Bone marrow (tissue), 2 donors: ENCODE measurements around the gene CLPTM1.
"Not testable (repeated sequence)": the region's sequence is repeated elsewhere in the genome, so short reads cannot be mapped to it uniquely, and the experiment has no call there.

Experiments
- DNase-seq, 2 donors: peaks; one replicate each; lab custom pipeline; 2025; lab: John Stamatoyannopoulos, UW

The CLPTM1 gene, protein sequence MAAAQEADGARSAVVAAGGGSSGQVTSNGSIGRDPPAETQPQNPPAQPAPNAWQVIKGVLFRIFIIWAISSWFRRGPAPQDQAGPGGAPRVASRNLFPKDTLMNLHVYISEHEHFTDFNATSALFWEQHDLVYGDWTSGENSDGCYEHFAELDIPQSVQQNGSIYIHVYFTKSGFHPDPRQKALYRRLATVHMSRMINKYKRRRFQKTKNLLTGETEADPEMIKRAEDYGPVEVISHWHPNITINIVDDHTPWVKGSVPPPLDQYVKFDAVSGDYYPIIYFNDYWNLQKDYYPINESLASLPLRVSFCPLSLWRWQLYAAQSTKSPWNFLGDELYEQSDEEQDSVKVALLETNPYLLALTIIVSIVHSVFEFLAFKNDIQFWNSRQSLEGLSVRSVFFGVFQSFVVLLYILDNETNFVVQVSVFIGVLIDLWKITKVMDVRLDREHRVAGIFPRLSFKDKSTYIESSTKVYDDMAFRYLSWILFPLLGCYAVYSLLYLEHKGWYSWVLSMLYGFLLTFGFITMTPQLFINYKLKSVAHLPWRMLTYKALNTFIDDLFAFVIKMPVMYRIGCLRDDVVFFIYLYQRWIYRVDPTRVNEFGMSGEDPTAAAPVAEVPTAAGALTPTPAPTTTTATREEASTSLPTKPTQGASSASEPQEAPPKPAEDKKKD

DNA sequence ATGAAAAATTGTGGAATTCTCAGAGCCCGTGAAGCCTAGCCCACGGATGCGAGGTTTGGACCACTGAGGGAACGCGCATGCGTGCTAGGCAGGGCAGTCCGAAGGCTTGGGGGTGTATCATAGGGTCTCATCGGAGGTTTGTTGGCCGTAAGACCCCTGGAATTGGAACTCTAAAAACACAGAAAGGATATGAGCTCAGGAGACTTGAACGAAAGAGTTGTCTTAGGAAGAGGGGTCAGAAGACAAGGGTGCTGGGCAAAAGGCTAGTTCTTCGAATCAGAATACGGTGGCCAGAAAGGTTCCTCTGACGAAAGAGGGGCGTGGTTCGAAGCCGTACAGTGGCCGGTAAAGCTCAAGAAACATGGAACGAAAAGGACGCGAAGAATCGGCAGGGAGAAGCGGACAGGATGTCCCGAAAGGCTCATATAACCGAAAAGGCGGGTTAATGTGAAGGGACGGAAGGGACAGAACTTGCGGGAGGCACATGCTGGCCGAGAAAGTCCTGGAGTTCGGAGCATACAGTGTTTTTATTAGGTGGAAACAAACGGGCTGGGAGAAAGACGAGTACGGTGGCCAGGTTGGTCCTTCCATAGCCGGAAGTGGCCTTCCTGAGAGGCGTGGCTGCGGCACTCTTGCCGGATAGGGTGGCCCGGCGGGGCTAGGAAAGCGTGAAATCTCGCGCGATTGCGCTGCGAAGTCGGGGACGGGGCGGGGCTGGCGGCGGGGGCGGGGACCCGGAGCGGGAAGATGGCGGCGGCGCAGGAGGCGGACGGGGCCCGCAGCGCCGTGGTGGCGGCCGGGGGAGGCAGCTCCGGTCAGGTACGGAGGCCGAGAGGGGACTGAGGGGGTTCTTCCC is at the start of gene CLPTM1:
CLPTM1 (plus strand) TSS at position 732 of the 856 bp plus-strand sequence; CDS start at position 748, 16 bp downstream.
- DNase-seq, result peak; percentile 91 to 97

DNA sequence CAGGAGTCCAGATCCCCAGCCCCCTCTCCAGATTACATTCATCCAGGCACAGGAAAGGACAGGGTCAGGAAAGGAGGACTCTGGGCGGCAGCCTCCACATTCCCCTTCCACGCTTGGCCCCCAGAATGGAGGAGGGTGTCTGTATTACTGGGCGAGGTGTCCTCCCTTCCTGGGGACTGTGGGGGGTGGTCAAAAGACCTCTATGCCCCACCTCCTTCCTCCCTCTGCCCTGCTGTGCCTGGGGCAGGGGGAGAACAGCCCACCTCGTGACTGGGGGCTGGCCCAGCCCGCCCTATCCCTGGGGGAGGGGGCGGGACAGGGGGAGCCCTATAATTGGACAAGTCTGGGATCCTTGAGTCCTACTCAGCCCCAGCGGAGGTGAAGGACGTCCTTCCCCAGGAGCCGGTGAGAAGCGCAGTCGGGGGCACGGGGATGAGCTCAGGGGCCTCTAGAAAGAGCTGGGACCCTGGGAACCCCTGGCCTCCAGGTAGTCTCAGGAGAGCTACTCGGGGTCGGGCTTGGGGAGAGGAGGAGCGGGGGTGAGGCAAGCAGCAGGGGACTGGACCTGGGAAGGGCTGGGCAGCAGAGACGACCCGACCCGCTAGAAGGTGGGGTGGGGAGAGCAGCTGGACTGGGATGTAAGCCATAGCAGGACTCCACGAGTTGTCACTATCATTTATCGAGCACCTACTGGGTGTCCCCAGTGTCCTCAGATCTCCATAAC is 49.6 kb upstream of the CLPTM1 start, which contains the start of gene APOE:
APOE (plus strand) TSS at position 360 of the 724 bp plus-strand sequence. CDS start 829 bp downstream, outside the sequence.
- no peak for DNase-seq

DNA sequence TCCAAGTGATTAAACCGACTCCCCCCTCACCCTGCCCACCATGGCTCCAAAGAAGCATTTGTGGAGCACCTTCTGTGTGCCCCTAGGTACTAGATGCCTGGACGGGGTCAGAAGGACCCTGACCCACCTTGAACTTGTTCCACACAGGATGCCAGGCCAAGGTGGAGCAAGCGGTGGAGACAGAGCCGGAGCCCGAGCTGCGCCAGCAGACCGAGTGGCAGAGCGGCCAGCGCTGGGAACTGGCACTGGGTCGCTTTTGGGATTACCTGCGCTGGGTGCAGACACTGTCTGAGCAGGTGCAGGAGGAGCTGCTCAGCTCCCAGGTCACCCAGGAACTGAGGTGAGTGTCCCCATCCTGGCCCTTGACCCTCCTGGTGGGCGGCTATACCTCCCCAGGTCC is 47.6 kb upstream of the CLPTM1 start:
- DNase-seq, result no peak

DNA sequence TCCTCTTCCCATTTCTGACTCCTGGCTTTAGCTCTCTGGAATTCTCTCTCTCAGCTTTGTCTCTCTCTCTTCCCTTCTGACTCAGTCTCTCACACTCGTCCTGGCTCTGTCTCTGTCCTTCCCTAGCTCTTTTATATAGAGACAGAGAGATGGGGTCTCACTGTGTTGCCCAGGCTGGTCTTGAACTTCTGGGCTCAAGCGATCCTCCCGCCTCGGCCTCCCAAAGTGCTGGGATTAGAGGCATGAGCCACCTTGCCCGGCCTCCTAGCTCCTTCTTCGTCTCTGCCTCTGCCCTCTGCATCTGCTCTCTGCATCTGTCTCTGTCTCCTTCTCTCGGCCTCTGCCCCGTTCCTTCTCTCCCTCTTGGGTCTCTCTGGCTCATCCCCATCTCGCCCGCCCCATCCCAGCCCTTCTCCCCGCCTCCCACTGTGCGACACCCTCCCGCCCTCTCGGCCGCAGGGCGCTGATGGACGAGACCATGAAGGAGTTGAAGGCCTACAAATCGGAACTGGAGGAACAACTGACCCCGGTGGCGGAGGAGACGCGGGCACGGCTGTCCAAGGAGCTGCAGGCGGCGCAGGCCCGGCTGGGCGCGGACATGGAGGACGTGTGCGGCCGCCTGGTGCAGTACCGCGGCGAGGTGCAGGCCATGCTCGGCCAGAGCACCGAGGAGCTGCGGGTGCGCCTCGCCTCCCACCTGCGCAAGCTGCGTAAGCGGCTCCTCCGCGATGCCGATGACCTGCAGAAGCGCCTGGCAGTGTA is 46.9 kb upstream of the CLPTM1 start:
- DNase-seq, result no peak

DNA sequence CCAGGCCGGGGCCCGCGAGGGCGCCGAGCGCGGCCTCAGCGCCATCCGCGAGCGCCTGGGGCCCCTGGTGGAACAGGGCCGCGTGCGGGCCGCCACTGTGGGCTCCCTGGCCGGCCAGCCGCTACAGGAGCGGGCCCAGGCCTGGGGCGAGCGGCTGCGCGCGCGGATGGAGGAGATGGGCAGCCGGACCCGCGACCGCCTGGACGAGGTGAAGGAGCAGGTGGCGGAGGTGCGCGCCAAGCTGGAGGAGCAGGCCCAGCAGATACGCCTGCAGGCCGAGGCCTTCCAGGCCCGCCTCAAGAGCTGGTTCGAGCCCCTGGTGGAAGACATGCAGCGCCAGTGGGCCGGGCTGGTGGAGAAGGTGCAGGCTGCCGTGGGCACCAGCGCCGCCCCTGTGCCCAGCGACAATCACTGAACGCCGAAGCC is 46.3 kb upstream of the CLPTM1 start:
- DNase-seq, result no peak

DNA sequence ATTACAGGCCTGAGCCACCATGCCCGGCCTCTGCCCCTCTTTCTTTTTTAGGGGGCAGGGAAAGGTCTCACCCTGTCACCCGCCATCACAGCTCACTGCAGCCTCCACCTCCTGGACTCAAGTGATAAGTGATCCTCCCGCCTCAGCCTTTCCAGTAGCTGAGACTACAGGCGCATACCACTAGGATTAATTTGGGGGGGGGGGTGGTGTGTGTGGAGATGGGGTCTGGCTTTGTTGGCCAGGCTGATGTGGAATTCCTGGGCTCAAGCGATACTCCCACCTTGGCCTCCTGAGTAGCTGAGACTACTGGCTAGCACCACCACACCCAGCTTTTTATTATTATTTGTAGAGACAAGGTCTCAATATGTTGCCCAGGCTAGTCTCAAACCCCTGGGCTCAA is 45.4 kb upstream of the CLPTM1 start:
- DNase-seq, result no peak

DNA sequence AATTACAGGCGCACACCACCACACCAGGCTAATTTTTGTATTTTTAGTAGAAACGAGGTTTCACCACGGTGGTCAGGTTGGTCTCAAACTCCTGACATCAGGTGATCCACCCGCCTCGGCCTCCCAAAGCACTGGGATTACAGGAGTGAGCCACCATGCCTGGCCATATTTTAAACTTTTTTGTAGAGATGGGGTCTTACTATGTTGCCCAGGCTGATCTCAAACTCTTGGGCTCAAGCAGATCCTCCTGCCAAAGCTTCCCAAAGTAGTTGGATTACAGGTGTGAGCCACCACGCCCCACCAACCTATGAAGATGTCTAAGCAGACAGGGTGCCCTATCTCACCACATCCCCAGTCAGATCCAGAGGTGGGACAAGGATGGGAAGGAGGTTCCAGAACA is 43.3 kb upstream of the CLPTM1 start:
- not testable (repeated sequence) for DNase-seq

DNA sequence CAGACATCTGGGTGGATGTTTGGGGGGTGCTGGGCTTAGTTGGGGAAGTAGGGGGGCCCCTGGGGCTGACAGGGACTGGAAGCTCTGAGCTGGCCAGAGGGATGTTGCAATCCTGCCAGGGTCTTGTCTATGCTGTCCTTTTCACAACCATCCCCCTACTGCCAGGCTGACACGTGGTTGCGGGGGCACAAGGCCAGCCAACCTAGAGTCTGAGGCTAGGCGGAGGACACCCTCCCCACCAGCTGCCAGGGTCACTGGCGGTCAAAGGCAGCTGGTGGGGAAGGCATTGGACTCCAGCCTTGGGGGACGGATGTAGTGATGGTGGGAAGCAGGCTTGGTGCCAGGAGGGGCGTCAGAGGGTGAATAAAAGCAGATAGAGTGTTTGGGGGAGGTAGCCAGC is 42.3 kb upstream of the CLPTM1 start:
- no peak for DNase-seq

DNA sequence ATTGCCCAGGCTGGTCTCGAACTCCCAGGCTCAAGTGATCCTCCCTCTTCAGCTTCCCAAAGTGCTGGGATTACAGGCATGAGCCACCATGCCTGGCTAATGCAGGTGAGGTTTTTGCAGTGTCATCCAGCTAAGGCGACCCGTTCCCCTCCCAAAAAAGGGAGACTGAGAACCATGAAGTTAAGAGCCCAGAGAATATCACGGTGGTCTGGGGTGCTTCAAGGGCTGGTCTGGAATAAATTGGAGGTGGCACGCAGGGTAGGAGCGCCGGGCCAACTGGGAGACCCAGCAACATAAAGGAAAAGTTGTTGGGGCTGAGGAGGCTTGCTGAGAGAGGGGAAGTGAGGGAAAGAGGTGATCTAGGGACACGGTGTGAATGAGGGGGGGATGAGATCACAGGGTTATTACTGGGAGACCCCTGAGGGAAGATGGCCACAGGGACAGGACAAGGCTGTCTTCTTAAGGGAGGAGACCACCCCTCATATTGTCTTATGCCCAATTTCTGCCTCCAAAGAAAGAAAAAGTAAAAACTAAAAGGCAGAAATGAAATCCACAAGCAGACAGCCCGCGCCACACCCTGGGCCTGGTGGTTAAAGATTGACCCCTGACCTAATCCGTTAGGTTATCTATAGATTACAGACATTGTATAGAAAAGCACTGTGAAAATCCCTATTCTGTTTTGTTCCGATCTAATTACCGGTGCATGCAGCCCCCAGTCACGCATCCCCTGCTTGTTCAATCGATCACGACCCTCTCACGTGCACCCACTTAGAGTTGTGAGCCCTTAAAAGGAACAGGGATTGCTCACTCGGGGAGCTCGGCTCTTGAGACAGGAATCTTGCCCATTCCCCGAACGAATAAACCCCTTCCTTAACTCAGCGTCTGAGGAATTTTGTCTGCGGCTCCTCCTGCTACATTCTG is 41.4 kb upstream of the CLPTM1 start:
- not testable (repeated sequence) for DNase-seq

DNA sequence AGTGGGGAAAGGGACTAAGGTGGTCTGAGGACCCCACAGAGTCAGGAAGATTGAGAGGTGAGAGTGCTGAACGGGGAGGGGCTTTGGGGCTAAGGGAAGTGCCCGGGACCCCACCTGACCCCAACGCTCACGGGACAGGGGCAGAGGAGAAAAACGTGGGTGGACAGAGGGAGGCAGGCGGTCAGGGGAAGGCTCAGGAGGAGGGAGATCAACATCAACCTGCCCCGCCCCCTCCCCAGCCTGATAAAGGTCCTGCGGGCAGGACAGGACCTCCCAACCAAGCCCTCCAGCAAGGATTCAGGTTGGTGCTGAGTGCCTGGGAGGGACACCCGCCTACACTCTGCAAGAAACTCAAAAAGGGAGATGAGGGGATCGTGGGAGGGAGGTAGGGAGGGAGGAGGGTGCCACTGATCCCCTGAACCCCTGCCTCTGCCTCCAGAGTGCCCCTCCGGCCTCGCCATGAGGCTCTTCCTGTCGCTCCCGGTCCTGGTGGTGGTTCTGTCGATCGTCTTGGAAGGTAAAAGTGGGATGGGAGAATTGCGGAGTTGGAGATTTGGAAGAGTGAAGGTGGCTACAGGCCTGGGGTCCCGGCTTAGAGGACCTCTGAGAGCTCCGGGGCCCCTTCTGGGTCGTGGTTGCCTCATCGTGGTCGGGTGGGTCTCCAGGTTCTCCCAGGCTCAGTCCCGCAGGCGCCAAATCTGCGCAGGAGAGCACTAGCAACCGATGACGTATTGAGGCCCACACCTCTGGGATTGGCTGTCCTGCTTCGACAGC is 40.6 kb upstream of the CLPTM1 start, which contains the start of gene APOC1:
APOC1 (plus strand) TSS at position 176 of the 774 bp plus-strand sequence; CDS start at position 460, 284 bp downstream.
- peak; percentile 58 to 62 for DNase-seq

DNA sequence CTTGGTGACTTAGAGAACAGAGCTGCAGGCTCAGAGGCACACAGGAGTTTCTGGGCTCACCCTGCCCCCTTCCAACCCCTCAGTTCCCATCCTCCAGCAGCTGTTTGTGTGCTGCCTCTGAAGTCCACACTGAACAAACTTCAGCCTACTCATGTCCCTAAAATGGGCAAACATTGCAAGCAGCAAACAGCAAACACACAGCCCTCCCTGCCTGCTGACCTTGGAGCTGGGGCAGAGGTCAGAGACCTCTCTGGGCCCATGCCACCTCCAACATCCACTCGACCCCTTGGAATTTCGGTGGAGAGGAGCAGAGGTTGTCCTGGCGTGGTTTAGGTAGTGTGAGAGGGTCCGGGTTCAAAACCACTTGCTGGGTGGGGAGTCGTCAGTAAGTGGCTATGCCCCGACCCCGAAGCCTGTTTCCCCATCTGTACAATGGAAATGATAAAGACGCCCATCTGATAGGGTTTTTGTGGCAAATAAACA is 30.9 kb upstream of the CLPTM1 start:
- no peak for DNase-seq

DNA sequence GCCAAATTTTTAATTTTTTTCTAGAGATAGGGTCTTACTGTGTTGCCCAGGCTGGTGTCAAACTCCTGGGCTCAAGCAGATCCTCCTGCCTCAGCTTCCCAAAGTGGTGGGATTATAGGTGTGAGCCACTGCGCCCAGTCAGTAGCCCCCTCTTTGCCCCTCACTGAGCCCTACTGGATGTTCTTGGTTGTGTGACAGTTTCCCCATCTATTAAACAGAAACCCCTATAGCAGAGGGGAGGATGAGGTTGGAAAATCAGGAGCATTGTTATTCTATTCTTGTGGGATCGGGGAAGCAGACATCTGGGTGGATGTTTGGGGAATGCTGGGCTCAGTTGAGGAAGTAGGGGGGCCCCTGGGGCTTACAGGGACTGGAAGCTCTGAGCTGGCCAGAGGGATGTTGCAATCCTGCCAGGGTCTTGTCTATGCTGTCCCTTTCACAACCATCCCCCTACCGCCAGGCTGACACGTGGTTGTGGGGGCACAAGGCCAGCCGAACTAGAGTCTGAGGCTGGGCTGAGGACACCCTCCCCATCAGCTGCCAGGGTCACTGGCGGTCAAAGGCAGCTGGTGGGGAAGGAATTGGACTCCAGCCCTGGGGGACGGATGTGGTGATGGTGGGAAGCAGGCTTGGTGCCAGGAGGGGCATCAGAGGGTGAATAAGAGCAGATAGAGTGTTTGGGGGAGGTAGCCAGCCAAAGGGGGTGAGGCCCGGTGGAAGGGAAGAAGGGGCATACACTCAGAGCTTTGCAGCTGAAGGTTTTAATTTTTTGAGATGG is 29.9 kb upstream of the CLPTM1 start:
- DNase-seq, result peak in 1 of 2 donors; percentile 18

DNA sequence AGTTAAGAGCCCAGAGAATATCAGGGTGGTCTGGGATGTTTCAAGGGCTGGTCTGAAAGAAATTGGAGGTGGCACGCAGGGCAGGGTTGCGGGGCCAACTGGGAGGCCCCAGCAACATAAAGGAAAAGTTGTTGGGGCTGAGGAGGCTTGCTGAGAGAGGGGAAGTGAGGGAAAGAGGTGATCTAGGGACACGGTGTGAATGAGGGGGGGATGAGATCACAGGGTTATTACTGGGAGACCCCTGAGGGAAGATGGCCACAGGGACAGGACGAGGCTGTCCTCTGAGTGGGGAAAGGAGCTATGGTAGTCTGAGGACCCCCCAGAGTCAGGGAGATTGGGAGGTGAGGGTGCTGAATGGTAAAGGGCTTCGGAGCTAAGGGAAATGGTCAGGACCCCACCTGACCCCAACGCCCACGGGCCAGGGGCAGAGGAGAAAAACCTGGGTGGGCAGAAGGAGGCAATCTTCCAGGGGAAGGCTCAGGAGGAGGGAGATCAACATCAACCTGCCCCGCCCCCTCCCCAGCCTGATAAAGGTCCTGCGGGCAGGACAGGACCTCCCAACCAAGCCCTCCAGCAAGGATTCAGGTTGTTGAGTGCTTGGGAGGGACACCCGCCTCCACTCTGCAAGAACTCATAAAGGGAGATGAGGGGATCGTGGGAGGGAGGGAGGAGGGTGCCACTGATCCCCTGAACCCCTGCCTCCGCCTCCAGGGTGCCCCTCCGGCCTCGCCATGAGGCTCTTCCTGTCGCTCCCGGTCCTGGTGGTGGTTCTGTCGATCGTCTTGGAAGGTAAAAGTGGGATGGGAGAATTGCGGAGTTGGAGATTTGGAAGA is 28.7 kb upstream of the CLPTM1 start:
- DNase-seq, result not testable (repeated sequence)

DNA sequence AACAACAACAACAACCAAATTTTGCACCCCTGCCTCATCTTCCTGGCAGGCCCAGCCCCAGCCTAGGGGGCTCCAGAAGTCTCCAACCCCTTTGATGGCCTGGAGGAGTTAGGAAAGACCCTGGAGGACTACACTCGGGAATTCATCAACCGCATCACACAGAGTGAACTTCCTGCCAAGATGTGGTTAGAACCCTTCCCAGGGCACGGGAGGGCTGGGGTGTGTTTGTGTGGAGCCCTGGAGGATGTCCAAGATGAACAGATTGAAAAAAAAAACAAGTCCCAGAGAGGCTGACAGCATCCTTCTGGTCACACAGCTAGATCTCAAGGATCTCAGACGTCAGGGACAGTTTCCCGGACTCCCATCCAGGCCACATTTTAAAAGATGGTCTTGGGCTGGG is 27.4 kb upstream of the CLPTM1 start:
- no peak for DNase-seq

DNA sequence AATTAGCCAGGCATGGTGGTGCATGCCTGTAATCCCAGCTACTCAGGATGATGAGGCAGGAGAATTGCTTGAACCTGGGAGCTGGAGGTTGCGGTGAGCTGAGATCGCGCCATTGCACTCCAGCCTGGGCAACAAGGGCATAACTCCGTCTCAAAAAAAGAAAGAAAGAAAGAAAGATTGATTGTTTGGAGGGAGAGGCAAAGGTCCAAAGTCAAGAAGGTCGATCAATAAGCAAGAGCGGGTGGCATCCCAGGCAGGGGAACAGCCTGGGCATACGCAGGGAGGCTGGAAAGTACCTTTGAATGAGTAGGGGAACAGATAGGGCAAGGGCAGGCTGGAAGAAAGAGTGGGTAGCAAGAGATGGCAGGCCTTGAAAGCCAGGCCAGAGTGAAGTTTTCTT is 25.1 kb upstream of the CLPTM1 start:
- no peak for DNase-seq

DNA sequence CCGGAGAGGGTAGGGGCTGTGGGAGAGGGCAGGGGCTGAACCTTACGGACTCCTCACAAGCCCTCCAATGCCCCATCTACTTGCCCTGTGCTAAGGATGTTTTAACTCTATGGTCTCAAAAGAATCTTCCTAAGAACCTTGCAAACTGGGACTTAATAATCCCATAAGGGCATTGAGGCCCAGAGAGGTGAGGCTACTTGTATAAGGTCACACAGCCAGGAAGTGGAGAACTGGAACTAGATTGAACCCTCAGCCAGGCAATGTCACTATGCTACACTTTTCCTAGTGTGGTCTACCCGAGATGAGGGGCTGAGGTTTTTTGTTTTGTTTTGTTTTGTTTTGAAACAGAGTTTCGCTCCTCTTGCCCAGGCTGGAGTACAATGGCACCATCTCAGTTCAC is 23.6 kb upstream of the CLPTM1 start:
- no peak for DNase-seq

DNA sequence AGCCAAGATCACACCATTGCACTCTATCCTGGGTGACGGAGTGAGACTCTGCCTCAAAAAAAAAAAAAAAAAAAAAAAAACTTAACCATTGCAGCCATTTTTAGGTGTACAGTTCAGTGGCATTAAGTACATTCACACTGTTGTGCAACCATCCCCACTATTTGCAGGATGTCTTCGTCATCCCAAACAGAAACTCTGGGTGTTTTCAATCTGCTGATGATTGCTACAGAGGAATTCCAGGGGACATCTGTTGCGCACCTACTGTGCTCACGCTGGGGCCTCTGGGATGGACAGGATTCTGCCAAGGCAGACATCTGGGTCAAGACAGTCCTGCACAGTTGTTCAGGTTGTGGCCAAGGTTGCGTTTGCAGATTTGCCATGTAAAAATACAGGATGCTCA is 15.5 kb upstream of the CLPTM1 start:
- DNase-seq, result no peak
